Uterus (tissue), 4 donors: ENCODE results near the gene EEFSEC. TPM values are rescaled to one million over a fixed set of nuclear protein-coding genes. Genes with fewer than 3 reads are reported as not detected.
A peak's percentile ranks its signal among the peaks of the same experiment; 100 is the strongest.

Experiments
- DNase-seq, 2 donors: peaks; one replicate each; pipeline ENCODE4 v3.0.0-alpha.2; 2019 to 2020
- H3K27ac ChIP-seq, 2 donors: fragments of 200-600 bp; sonication (generic); 1 replicate in 1 of 2; 2 replicates in 1 of 2; pipeline ENCODE4 v1.5.1; 2016 to 2018
- H3K27me3 ChIP-seq, 2 donors: fragments of 200-600 bp; sonication (generic); one replicate each; pipeline ENCODE4 v1.5.1; 2018 to 2019; ENCODE audit warnings: control low read depth in 1 of 2
- H3K36me3 ChIP-seq, 2 donors: fragments of 200-600 bp; sonication (generic); one replicate each; pipeline ENCODE4 v1.5.1; 2019; ENCODE audit warnings: control low read depth in 1 of 2
- H3K4me1 ChIP-seq, 2 donors: fragments of 200-600 bp; sonication (generic); one replicate each; pipeline ENCODE4 v1.5.1; 2018 to 2019; ENCODE audit warnings: control low read depth in 1 of 2
- H3K4me3 ChIP-seq, 2 donors: fragments of 200-600 bp; sonication (generic); 1 replicate in 1 of 2; 2 replicates in 1 of 2; pipeline ENCODE4 v1.5.1; 2018 to 2019; ENCODE audit warnings: mild to moderate bottlenecking in 1 of 2
- H3K9me3 ChIP-seq, 2 donors: fragments of 200-600 bp; sonication (generic); one replicate each; pipeline ENCODE4 v1.5.1; 2019; ENCODE audit warnings: control low read depth in 1 of 2
- POLR2A ChIP-seq, 2 donors: fragments of 450-650 bp; IDR thresholded peaks; one replicate each; pipeline ENCODE4 v1.6.1; 2016; ENCODE audit warnings: antibody characterized with exemption in 2 of 2, mild to moderate bottlenecking in 1 of 2, moderate library complexity in 1 of 2
- intact Hi-C: fragments of 100-400 bp; cut with DNase I; formaldehyde crosslinking; loops from one replicate; pipeline ENCODE4 v1.15.1; 2023; ENCODE audit warnings: low total_unique reads
- total RNA-seq, 4 donors: library from RNA; depleted of rRNA in 3 of 4; stranded (reverse); fragments of >200 nt in 3 of 4; gene quantifications; one replicate each; pipeline versions ENCODE4 v1.1.0 to v1.2.4, GENCODE V29; 2014 to 2023
- TF ChIP-seq, protein P1 (sequence below), 4 experiments: fragments of 200-600 bp in 2 of 4; fragments of 450-650 bp in 2 of 4; sonication (generic) in 2 of 4; IDR thresholded peaks; one replicate each; pipeline ENCODE4 v1.5.1; 2016 to 2019; ENCODE audit warnings: antibody characterized with exemption in 4 of 4, mild to moderate bottlenecking in 2 of 4, moderate library complexity in 1 of 4
- donor health status: DM: yes; HTN: yes; CAD: no.

Gene EEFSEC
- total RNA-seq, 4 donors from 2014 or later, result 2.9 to 20.0 (median 12.5) TPM

DNA sequence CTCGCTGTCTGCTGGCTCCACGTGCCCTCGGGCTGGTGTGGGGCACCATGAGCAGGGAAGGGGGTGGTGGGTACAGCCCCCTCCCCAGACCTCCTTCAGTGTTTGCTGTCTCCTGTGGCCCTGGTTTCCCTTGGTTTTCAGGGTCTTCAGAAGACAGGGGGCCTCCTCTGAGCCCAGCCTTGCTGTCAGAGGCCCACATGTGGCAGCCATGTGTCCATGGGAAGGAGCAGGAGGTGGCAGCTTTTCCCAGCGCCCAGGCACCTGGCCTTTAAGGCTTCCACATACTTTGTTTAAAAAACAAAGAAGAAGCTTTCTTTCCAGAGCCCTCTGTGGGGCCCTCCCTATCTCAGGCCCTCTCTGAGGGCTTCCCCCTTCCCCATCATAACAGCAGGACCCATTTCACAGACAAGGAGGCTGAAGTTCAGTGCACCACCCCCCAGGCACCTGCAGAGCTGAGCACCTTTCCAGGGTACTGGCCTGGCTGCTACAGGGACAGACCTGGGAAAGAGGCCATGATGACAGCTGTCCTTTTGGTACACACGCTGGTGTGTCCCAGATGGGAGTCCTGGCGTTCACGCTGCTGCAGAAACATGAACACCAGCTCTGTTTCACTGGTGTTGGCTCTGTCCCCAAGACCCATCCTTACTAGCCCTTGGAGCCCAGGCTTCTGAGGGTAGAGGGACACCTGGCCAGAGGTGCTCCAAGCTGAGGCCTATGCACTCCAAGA is 239.7 kb downstream of the EEFSEC start:
- Histone ChIP-seq H3K27ac (no peak overlapping the region), H3K4me1 (no peaks in the 10 kb centered on the region), H3K4me3 (no peak overlapping the region), H3K36me3 (no peaks in the 10 kb centered on the region), H3K27me3 (no peaks in the 10 kb centered on the region), H3K9me3 (no peaks in the 10 kb centered on the region)
- intact Hi-C loops, result no loop called here
- TF ChIP-seq, protein P1, sequence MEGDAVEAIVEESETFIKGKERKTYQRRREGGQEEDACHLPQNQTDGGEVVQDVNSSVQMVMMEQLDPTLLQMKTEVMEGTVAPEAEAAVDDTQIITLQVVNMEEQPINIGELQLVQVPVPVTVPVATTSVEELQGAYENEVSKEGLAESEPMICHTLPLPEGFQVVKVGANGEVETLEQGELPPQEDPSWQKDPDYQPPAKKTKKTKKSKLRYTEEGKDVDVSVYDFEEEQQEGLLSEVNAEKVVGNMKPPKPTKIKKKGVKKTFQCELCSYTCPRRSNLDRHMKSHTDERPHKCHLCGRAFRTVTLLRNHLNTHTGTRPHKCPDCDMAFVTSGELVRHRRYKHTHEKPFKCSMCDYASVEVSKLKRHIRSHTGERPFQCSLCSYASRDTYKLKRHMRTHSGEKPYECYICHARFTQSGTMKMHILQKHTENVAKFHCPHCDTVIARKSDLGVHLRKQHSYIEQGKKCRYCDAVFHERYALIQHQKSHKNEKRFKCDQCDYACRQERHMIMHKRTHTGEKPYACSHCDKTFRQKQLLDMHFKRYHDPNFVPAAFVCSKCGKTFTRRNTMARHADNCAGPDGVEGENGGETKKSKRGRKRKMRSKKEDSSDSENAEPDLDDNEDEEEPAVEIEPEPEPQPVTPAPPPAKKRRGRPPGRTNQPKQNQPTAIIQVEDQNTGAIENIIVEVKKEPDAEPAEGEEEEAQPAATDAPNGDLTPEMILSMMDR (IDR thresholded peaks at IDR 0.05), result no peak
- no peak for TF ChIP-seq POLR2A (IDR thresholded peaks at IDR 0.05)
- no peak for DNase-seq

- DNase-seq, result no peak
- Histone ChIP-seq H3K9me3 (no peaks in the 10 kb centered on the region), H3K27me3 (no peaks in the 10 kb centered on the region), H3K4me3 (no peak overlapping the region), H3K4me1 (no peaks in the 10 kb centered on the region), H3K27ac (no peak overlapping the region), H3K36me3 (no peaks in the 10 kb centered on the region)
- intact Hi-C loops, result no loop called here
- TF ChIP-seq, protein P1 (IDR thresholded peaks at IDR 0.05), result no peak
- TF ChIP-seq POLR2A (IDR thresholded peaks at IDR 0.05), result no peak
These were observed 240.8 kb downstream of the EEFSEC start for GRCh38 chr3:128394033-128394432.

DNA sequence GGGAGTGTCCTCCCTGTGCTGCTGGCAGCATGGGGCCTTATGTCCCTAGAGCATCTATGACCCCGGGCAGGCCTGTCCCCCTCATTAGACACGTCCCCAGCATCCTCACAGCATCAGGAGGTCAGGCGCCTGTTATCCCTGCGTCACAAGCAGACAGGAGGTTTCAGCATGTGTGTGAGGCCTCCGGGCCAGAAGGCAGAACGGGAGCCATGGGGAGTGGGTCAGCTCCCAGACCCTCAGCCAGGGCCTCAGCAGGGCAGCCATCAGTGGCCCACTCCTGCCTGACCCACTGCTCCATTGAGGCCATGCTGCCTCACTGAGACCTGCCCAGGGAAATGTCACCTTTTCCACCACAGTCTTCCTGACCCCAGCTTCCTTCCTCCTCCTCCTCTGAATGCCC is 241.8 kb downstream of the EEFSEC start:
- H3K36me3 ChIP-seq, result no peaks in the 10 kb centered on the region
- peak overlapping the region in 1 of 2 donors; percentile 53 for H3K27ac ChIP-seq
- no peaks in the 10 kb centered on the region for H3K27me3 ChIP-seq
- H3K4me1 ChIP-seq, result no peaks in the 10 kb centered on the region
- intact Hi-C loops, result no loop called here
- H3K9me3 ChIP-seq, result no peaks in the 10 kb centered on the region
- H3K4me3 ChIP-seq, result no peak overlapping the region
- no peak for DNase-seq
- TF ChIP-seq POLR2A (IDR thresholded peaks at IDR 0.05), result no peak
- TF ChIP-seq, protein P1 (IDR thresholded peaks at IDR 0.05), result no peak

DNA sequence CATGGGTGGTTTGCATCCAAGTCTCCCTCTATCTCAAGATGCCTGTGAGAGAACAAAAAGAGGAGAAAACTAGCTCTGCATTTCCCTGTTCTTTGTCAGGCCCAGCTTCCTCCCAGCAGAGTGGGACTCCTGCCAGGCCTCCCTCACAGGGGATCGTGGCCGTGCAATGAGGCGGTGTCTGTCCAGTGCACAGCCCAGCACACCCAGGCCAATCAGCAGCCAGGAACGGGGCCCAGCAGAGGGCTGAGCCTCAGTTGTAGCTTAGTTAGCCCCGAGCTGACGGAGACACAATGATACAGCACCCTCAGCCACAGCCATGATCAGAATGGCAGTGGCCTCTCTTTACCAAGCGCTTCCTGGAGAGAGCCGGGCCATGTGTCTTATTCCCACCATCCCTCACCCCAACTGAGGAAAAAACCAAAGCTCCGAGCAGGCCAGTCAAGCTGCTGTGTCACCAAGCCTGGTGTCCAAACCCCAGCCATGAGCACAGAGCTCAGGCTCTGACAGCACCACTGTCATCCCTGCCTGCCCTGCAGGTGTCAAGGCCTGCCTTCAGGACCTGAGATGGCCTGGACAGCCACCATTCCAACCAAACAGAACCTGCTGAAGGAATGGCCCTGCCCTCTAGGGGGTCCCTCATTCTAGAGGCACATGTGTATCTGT is 242.3 kb downstream of the EEFSEC start:
- DNase-seq, result peak; percentile 69 to 81
- intact Hi-C loops, result no loop called here
- Histone ChIP-seq H3K9me3 (no peaks in the 10 kb centered on the region), H3K4me1 (no peaks in the 10 kb centered on the region), H3K4me3 (no peak overlapping the region), H3K27me3 (no peaks in the 10 kb centered on the region), H3K27ac (peak overlapping the region in 1 of 2 donors; percentile 53), H3K36me3 (no peaks in the 10 kb centered on the region)
- TF ChIP-seq POLR2A (IDR thresholded peaks at IDR 0.05), result no peak
- TF ChIP-seq, protein P1 (IDR thresholded peaks at IDR 0.05), result no peak

DNA sequence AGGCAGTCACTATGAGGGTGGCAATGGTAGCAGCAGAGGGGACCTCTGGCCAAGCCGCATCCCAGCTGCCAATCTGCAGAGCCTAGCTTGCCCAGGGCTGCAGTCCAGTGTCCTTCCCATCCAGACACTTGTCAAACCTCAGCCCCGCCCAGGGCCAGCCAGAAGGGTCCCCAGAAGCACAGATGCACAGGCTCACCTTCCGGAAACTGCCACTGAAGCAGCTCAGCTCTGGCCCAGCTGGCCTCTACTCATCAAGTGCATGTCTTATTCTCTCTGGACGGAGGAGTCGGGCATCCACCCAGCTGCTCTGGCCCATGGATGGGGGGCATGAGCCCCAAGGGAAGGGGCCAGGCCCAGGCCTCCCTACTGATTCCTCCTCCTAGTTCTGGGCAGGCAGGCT is 244.2 kb downstream of the EEFSEC start:
- Histone ChIP-seq H3K27me3 (no peaks in the 10 kb centered on the region), H3K4me3 (no peak overlapping the region), H3K36me3 (no peaks in the 10 kb centered on the region), H3K4me1 (no peaks in the 10 kb centered on the region), H3K27ac (no peak overlapping the region), H3K9me3 (no peaks in the 10 kb centered on the region)
- TF ChIP-seq POLR2A (IDR thresholded peaks at IDR 0.05), result no peak
- TF ChIP-seq, protein P1 (IDR thresholded peaks at IDR 0.05), result no peak
- intact Hi-C loops, result no loop called here
- DNase-seq, result no peak
